GM12878 (cell line): Measurements from ENCODE around the gene FCHSD2. TPM values are rescaled to one million over a fixed set of nuclear protein-coding genes. Genes with fewer than 3 reads are reported as not detected.

Experiments used
- ATAC-seq: fragments of 200-7000 bp; cut with Tn5 transposase; 3 replicates; pipeline ENCODE4 v1.9.1; 2020; ENCODE audit warnings: mild to moderate bottlenecking, moderate library complexity
- BruUV-seq: library from RNA; stranded (reverse); fragments of 400-500 nt; replicated peaks from 2 replicates; lab custom pipeline; 2021; lab: Mats Ljungman, UMichigan
- CTCF ChIA-PET: fragments of 300-600 bp; sonication (Branson Sonifier 250); formaldehyde crosslinking; extraction: SDS; loops from one replicate; lab custom pipeline; 2021; ENCODE audit warnings: inconsistent platforms; lab: Yijun Ruan, JAX
- POLR2A ChIA-PET: fragments of 350-600 bp; formaldehyde crosslinking; extraction: SDS; loops from one replicate; lab custom pipeline; 2021; ENCODE audit warnings: inconsistent platforms; lab: Charles Lee
- RAD21 ChIA-PET: fragments of 300-600 bp; sonication (Branson Sonifier 250); formaldehyde crosslinking; loops from one replicate; lab custom pipeline; 2023; ENCODE audit warnings: antibody characterized with exemption; ENCODE audit not compliant: unreplicated experiment; lab: Charles Lee
- SMC1A ChIA-PET: fragments of 300-600 bp; sonication (Branson Sonifier 250); formaldehyde crosslinking; loops from one replicate; lab custom pipeline; 2023; ENCODE audit not compliant: unreplicated experiment, uncharacterized antibody; lab: Charles Lee
- DNase-seq: peaks from one replicate; pipeline ENCODE4 v3.0.0-alpha.2; 2011; ENCODE audit warnings: low read depth, low spot score
- FAIRE-seq: peaks from 3 replicates; lab custom pipeline; 2011; peaks lifted over from hg19 to GRCh38; lab: Jason Lieb, UNC
- H2AFZ ChIP-seq: 2 replicates; pipeline ENCODE4 v1.6.0; 2011; ENCODE audit warnings: low read depth, low read length, control low read depth; ENCODE audit not compliant: control insufficient read depth
- H3K27ac ChIP-seq: 2 replicates; pipeline ENCODE4 v1.5.1; 2011; ENCODE audit warnings: control low read depth; ENCODE audit not compliant: control insufficient read depth, insufficient read depth
- H3K27me3 ChIP-seq, 2 experiments: replicated peaks in 1 of 2; 2 replicates each; pipeline versions ENCODE4 v1.6.0 to v1.6.1; 2011; ENCODE audit warnings: low read length in 1 of 2; ENCODE audit not compliant: control insufficient read depth in 2 of 2, insufficient read depth in 2 of 2
- H3K36me3 ChIP-seq, 2 experiments: 2 replicates each; pipeline ENCODE4 v1.5.1; 2011; ENCODE audit warnings: low read length in 1 of 2; ENCODE audit not compliant: control insufficient read depth in 2 of 2, insufficient read depth in 2 of 2
- H3K4me1 ChIP-seq: 2 replicates; pipeline ENCODE4 v1.6.1; 2011; ENCODE audit warnings: mild to moderate bottlenecking, low read length, moderate library complexity, mixed read lengths; ENCODE audit not compliant: control insufficient read depth, insufficient read depth
- H3K4me2 ChIP-seq: 2 replicates; pipeline ENCODE4 v1.6.0; 2011; ENCODE audit warnings: control low read depth; ENCODE audit not compliant: control insufficient read depth, insufficient read depth
- H3K4me3 ChIP-seq: fragments of 200-600 bp; sonication (generic); 2 replicates; pipeline ENCODE4 v1.5.1; 2016
- H3K79me2 ChIP-seq: 2 replicates; pipeline ENCODE4 v1.6.0; 2011; ENCODE audit warnings: low read length; ENCODE audit not compliant: control insufficient read depth, insufficient read depth
- H3K9ac ChIP-seq: 2 replicates; pipeline ENCODE4 v1.8.0; 2011; ENCODE audit warnings: low read length, control low read depth, mixed read lengths; ENCODE audit not compliant: control insufficient read depth, insufficient read depth
- H3K9me3 ChIP-seq: replicated peaks from 3 replicates; pipeline ENCODE4 v1.5.1; 2011; ENCODE audit warnings: mild to moderate bottlenecking, low read length; ENCODE audit not compliant: control insufficient read depth, insufficient read depth
- H4K20me1 ChIP-seq: 2 replicates; pipeline ENCODE4 v1.6.0; 2011; ENCODE audit not compliant: control insufficient read depth, insufficient read depth
- BCL11A ChIP-seq: IDR thresholded peaks from 2 replicates; pipeline ENCODE4 v1.6.1; 2011; ENCODE audit warnings: low read depth, low read length
- CEBPB ChIP-seq, 2 experiments: fragments of 150-350 bp in 1 of 2; IDR thresholded peaks; 2 replicates each; pipeline ENCODE4 v1.6.1; 2012 to 2014; ENCODE audit warnings: low read depth in 2 of 2, low read length in 2 of 2, borderline replicate concordance in 1 of 2, inconsistent platforms in 1 of 2
- CHD4 ChIP-seq: fragments of 200-600 bp; sonication (generic); IDR thresholded peaks from 2 replicates; pipeline ENCODE4 v1.6.1; 2016; ENCODE audit warnings: mild to moderate bottlenecking
- CREB1 ChIP-seq: IDR thresholded peaks from 2 replicates; pipeline ENCODE4 v1.6.1; 2012; ENCODE audit warnings: low read depth, mild to moderate bottlenecking, inconsistent platforms
- EP300 ChIP-seq, 2 experiments: fragments of 150-350 bp in 1 of 2; IDR thresholded peaks; 2 replicates each; pipeline ENCODE4 v1.6.1; 2011 to 2012; ENCODE audit warnings: low read depth in 2 of 2, low read length in 2 of 2, borderline replicate concordance in 1 of 2, improper control_type of control experiment in 1 of 2, inconsistent platforms in 1 of 2; ENCODE audit not compliant: control insufficient read depth in 1 of 2
- PBX3 ChIP-seq: IDR thresholded peaks from 2 replicates; pipeline ENCODE4 v1.6.1; 2011; ENCODE audit warnings: mild to moderate bottlenecking, low read depth, low read length, moderate library complexity; ENCODE audit not compliant: insufficient replicate concordance
- TCF3 ChIP-seq: IDR thresholded peaks from 2 replicates; pipeline ENCODE4 v1.6.1; 2012; ENCODE audit warnings: low read depth, mild to moderate bottlenecking, low read length, borderline replicate concordance; ENCODE audit not compliant: insufficient read depth
- ZNF592 ChIP-seq: fragments of 450-650 bp; IDR thresholded peaks from 2 replicates; pipeline ENCODE4 v1.6.1; 2017; ENCODE audit warnings: mild to moderate bottlenecking, moderate library complexity
- ZZZ3 ChIP-seq: IDR thresholded peaks from 2 replicates; pipeline ENCODE4 v1.6.1; 2011; ENCODE audit warnings: low read depth; ENCODE audit not compliant: control insufficient read depth, insufficient read length
- WGBS: methylation state at CpG from one replicate; pipeline ENCODE4 v1.1.6; 2016; ENCODE audit warnings: low lambda C conversion rate; ENCODE audit not compliant: insufficient replicate concordance, insufficient coverage; ENCODE audit errors: missing lambda C conversion rate; 5-methylcytosine and 5-hydroxymethylcytosine counted together
- in situ Hi-C: fragments of 300-500 bp; cut with MboI; formaldehyde crosslinking; loops from 9 replicates; pipeline ENCODE4 v1.14.3; 2018; ENCODE audit warnings: mixed read lengths
- intact Hi-C: fragments of 100-400 bp; cut with micrococcal nuclease; formaldehyde crosslinking; loops from one replicate; pipeline ENCODE4 v1.14.2; 2022; ENCODE audit not compliant: unreplicated experiment
- polyA plus RNA-seq, 11 experiments: library from polyadenylated mRNA; depleted of rRNA in 4 of 11; unstranded in 6 of 11; stranded (reverse) in 5 of 11; fragments of >200 nt; fragmentation: Nextera tagmentation in 4 of 11; fragmentation: Illumina TruSeq in 1 of 11; extraction: Ambion mirVana in 4 of 11; extraction: Trizol in 1 of 11; gene quantifications; 1 replicate in 1 of 11; 2 replicates in 10 of 11; pipeline versions ENCODE4 v1.2.1 to v1.2.3, GENCODE V29; 2011 to 2016; ENCODE audit warnings: inconsistent platforms in 2 of 11, missing spikeins in 2 of 11, low read depth in 1 of 11
- total RNA-seq, 4 experiments: library from RNA; depleted of rRNA in 3 of 4; stranded (reverse); fragments of >200 nt in 3 of 4; fragmentation: Illumina TruSeq in 1 of 4; extraction: Trizol in 1 of 4; gene quantifications; 2 replicates each; pipeline versions ENCODE4 v1.2.1 to v1.2.3, GENCODE V29; 2013 to 2021

FCHSD2 gene
- total and polyA plus RNA-seq, 10 of the 15 experiments (the other 5 are each of a cell fraction or from before 2014, with no cell fraction given) = 13.2 to 89.8 (median 47.8) TPM

GRCh38 chr11:73129198-73129597 is 12.9 kb downstream of the FCHSD2 start:
- no peaks in the 10 kb centered on the region for H3K27me3 ChIP-seq
- no peak for FAIRE-seq
- H3K4me3 ChIP-seq = no peak overlapping the region
- H4K20me1 ChIP-seq = no peaks in the 10 kb centered on the region; the same call in 1 of the 2 replicates
- in situ Hi-C loops = no loop called here
- ChIA-PET SMC1A (no interaction called here), CTCF (no interaction called here), RAD21 (interaction anchor here (1.3 kb wide), 1 partner anchor 14 kb away, joined by 5 read pairs; the partner anchor contains the start of gene FCHSD2)
- H3K27ac ChIP-seq = no peak overlapping the region
- no peak overlapping the region for H2AFZ ChIP-seq
- DNase-seq = no peak
- BruUV-seq = no TSS peak
- H3K4me1 ChIP-seq = no peaks in the 10 kb centered on the region
- peaks cover 80% of the 10 kb centered on the region for H3K79me2 ChIP-seq
- TF ChIP-seq EP300 (IDR thresholded peaks at IDR 0.05; ENCODE audit: borderline replicate concordance in 1 of 2, control insufficient read depth in 1 of 2, low read depth in 2 of 2, low read length in 2 of 2) = no peak
- no peak for TF ChIP-seq BCL11A
- TF ChIP-seq, all 136 proteins: peak for 0
- Histone ChIP-seq H3K4me2 (no peak overlapping the region), H3K36me3 (peaks cover 13 to 37% of the 10 kb centered on the region in 2 experiments), H3K9ac (no peak overlapping the region), H3K9me3 (peaks cover 16% of the 10 kb centered on the region)
- POLR2A ChIA-PET = interaction anchor here (0.6 to 1.7 kb wide), 3 partner anchors 13 to 125 kb away, joined by 3 to 4 read pairs (median 4); partner anchors contain the start of gene FCHSD2
- WGBS = 98% methylated on average over 10 of the region's 10 CpGs
- intact Hi-C loops = no loop called here
- ATAC-seq = no peak

GRCh38 chr11:73126804-73127480 is 15.2 kb downstream of the FCHSD2 start:
- 98% methylated on average over 6 of the region's 6 CpGs for WGBS
- peaks cover 16% of the 10 kb centered on the region for H3K9me3 ChIP-seq
- H3K79me2 ChIP-seq = peaks cover 79% of the 10 kb centered on the region
- FAIRE-seq (no peak), DNase-seq (no peak), ATAC-seq (no peak)
- ChIA-PET SMC1A (interaction anchor here (1.4 to 4.9 kb wide), 4 partner anchors 10 to 186 kb away, joined by 4 to 47 read pairs (median 6); no protein-coding TSS in a partner anchor), POLR2A (interaction anchor here (0.5 to 1.6 kb wide), 5 partner anchors 10 to 399 kb away, joined by 3 to 4 read pairs (median 3); no protein-coding TSS in a partner anchor), CTCF (interaction anchor here (0.8 to 4.2 kb wide), 6 partner anchors 10 to 163 kb away, joined by 3 to 16 read pairs (median 4); no protein-coding TSS in a partner anchor), RAD21 (interaction anchor here (1.0 kb wide), 1 partner anchor 202 kb away, joined by 4 read pairs; no protein-coding TSS in a partner anchor)
- H3K27ac ChIP-seq = no peak overlapping the region
- no peaks in the 10 kb centered on the region for H3K4me1 ChIP-seq
- H3K36me3 ChIP-seq = peaks cover 13 to 43% of the 10 kb centered on the region in 2 experiments
- intact Hi-C loops = no loop called here
- no peaks in the 10 kb centered on the region; the same call in 1 of the 2 replicates for H4K20me1 ChIP-seq
- no peak overlapping the region for H3K4me2 ChIP-seq
- no peaks in the 10 kb centered on the region for H3K27me3 ChIP-seq
- no peak overlapping the region for H3K9ac ChIP-seq
- BruUV-seq = no TSS peak
- H2AFZ ChIP-seq = no peak overlapping the region
- H3K4me3 ChIP-seq = no peak overlapping the region
- in situ Hi-C loops = no loop called here
- no peak for TF ChIP-seq CEBPB (IDR thresholded peaks at IDR 0.05; ENCODE audit: borderline replicate concordance in 1 of 2, low read depth in 2 of 2, low read length in 2 of 2)
- no peak for TF ChIP-seq CREB1
- TF ChIP-seq PBX3 = no peak
- TF ChIP-seq CHD4 = no peak
- no peak for TF ChIP-seq TCF3
- TF ChIP-seq ZNF592 = no peak
- no peak for TF ChIP-seq ZZZ3
